Measurements from ENCODE around the gene DIAPH1.

Gene DIAPH1

DNA sequence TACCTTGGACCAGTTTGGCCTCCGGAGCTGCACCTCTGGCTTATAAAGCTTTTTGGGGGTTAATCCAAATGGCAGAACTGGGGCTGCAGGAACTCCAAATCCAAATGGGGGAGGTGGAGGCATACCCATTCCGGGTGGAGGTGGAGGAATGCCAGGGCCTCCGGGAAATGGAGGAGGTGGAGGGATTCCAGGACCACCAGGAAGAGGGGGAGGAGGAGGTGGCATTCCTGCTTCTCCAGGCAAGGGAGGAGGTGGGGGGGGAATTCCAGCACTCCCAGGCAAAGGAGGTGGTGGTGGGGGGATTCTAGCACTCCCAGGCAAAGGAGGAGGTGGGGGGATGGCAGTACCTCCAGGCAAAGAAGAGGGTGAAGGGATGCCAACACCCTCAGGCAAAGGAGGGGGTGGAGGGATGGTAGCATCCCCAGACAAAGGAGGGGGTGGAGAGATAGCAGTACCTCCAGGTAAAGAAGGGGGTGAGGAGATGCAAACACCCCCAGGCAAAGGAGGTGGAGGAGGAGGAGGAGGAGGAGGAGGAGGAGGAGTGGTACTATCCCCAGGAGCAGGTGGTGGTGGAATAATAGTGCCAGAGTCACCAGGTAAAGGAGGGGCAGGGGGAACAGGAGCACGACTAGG is 45.2 kb downstream of the DIAPH1 start:
- no peak for DNase-seq (ENCODE audit: low read depth)
- no peak overlapping the region for H3K4me3 ChIP-seq (ENCODE audit: control insufficient read depth, low read depth, low read length)
- TF ChIP-seq, protein P1, sequence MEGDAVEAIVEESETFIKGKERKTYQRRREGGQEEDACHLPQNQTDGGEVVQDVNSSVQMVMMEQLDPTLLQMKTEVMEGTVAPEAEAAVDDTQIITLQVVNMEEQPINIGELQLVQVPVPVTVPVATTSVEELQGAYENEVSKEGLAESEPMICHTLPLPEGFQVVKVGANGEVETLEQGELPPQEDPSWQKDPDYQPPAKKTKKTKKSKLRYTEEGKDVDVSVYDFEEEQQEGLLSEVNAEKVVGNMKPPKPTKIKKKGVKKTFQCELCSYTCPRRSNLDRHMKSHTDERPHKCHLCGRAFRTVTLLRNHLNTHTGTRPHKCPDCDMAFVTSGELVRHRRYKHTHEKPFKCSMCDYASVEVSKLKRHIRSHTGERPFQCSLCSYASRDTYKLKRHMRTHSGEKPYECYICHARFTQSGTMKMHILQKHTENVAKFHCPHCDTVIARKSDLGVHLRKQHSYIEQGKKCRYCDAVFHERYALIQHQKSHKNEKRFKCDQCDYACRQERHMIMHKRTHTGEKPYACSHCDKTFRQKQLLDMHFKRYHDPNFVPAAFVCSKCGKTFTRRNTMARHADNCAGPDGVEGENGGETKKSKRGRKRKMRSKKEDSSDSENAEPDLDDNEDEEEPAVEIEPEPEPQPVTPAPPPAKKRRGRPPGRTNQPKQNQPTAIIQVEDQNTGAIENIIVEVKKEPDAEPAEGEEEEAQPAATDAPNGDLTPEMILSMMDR (IDR thresholded peaks at IDR 0.05; ENCODE audit: control insufficient read depth, insufficient read depth, low read depth, low read length, missing control alignments) = no peak

DNA sequence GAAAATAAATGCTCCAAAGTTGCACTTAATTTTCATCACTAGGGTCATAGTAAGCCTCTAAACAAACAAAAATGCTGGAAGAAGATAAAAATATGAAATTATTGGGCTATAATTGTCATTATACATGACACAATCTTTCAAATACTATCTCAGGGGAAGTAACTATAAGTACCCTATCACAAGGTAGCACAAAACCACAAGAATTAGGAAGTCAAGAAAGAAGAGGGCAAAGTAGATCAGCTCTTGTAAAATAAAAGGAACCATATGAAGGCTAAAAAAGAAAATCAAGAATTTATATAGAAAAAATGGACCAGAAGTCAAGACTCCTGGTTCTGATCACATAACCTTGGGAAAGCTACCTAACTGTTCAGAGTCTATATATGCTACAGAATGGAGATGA is 48.1 kb downstream of the DIAPH1 start:
- no peak for DNase-seq (ENCODE audit: low read depth)
- H3K4me3 ChIP-seq (ENCODE audit: control insufficient read depth, low read depth, low read length) = no peak overlapping the region
- TF ChIP-seq, protein P1 (IDR thresholded peaks at IDR 0.05; ENCODE audit: control insufficient read depth, insufficient read depth, low read depth, low read length, missing control alignments) = no peak

DNA sequence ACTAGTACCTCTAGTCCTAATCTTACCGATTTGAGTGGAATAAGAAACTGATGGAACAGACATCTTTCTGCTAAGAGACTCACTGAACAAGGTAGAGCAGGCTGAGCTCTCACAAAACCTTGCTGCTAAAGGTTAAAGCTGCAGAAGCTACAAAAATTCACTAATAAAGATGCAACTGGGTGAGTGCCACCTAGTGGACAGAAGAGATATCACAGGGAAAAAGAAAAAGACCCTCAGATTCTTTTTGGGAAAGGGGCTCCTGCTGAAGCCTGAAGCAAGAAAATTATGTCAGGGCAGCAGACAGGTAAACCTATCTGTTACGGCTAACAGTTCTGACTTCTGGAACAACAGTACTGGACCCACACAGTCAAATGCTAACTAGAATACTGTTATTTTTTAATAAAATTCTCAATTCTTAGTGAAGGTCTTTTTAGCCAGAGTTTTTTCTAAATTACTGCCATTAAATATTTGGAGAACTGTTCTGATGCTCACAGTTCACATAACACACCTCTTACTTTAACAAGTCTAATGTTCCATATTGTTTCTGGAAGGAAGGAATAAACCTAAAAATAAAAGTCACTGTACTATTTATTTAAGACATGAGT is 51.2 kb downstream of the DIAPH1 start:
- no peak for DNase-seq (ENCODE audit: low read depth)
- TF ChIP-seq, protein P1 (IDR thresholded peaks at IDR 0.05; ENCODE audit: control insufficient read depth, insufficient read depth, low read depth, low read length, missing control alignments) = peak; percentile 84

DNA sequence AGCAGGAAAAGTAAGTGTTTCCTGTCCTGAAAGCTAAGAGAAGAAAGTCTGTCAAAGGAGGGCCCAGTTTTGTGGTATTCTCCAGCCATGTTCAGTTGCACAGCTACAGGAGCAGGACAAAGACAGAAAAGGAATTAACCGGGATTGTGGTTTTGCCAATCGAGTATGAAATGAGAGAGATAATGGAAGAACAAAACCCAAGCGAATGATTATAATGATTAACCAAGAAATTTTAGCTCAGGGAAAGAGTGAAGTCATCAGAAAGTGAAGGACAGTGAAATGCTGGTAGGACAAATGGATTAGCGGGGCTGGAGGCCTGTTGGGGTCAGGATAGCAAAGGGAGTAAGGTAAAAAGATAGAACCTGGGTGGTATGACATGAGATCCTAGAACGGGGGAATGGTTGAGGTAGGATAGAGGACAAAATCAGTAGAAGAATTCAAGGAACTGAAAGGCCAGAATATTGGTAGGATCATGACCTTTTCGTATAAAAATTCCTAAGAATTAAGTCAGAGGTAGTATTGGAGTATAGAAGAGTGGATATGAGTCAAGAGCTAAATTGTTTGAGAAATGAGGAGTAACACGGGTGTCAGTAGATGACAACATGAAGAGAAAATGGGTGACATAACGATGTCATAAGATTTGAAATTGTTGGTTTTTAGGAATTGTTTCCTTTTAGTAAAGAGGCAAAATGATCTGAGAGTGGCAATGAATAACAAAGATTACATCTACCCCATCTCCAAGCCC is 52.8 kb downstream of the DIAPH1 start:
- H3K4me3 ChIP-seq (ENCODE audit: control insufficient read depth, low read depth, low read length) = no peak overlapping the region
- DNase-seq (ENCODE audit: low read depth) = no peak
- TF ChIP-seq, protein P1 (IDR thresholded peaks at IDR 0.05; ENCODE audit: control insufficient read depth, insufficient read depth, low read depth, low read length, missing control alignments) = no peak

More for the DNA sequence above, 51.2 kb downstream of the DIAPH1 start:
- no peak overlapping the region for H3K4me3 ChIP-seq (ENCODE audit: control insufficient read depth, low read depth, low read length)

DNA sequence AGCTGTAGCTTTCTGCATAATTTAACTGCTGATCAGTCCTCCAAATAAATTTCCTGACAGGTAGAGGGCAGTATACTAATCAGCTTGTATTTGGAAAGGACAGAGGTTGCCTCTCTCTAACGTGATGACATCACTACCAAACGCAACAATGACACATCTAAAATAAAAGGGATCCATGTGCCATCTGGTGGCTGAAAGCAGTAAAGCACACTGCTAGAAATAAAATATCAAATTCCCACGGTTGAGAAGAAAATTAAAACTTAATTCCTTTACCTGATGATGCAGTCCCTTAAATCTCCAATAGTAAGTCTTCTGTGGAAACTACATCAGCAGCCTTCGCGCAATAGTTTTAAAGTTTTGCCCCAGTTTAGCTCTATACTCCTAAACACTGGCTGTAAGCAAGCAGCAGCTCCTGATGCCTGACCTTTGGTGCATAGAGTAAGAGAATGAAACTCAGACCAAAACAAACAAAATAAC is 54.5 kb downstream of the DIAPH1 start:
- no peak overlapping the region for H3K4me3 ChIP-seq (ENCODE audit: control insufficient read depth, low read depth, low read length)
- TF ChIP-seq, protein P1 (IDR thresholded peaks at IDR 0.05; ENCODE audit: control insufficient read depth, insufficient read depth, low read depth, low read length, missing control alignments) = peak; percentile 83
- peak; percentile 92 for DNase-seq (ENCODE audit: low read depth)

DNA sequence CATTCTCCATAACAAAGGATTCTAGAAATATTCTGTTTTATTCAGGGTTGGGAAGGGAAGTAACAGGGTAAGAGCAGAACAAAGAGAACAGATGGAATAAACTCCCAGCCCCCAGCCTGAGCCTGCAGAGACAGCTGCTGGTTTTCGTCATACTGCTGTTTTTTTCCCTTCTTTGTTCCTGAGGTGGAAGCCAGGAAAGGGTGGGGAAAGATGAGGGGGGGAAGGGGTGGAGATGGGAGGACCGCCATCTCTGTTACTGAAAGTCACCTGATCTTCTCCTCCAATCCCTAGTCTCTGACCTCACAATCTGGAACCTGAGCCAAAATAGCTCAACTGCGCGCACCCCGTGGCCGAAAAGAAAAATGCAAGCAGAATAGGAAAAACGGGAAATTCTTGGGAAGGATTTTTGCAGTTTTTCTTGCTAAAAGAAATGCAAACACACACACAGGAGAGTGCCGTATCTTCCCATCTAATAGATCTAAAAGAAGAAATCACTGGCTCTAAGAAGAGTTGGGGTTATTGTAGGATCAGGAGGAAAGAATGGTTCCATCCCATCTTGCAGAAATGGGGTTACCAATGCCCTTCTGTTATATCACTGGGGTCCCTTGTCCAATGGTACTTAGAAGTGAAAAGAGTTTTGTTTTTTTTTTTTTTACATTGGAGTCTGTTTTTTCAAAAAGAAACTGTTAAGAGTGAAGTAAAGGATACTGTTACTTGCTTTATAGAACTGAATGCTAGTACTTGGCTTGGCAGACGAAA is 57.9 kb downstream of the DIAPH1 start:
- peak; percentile 93 for DNase-seq (ENCODE audit: low read depth)
- H3K4me3 ChIP-seq (ENCODE audit: control insufficient read depth, low read depth, low read length) = no peak overlapping the region
- TF ChIP-seq, protein P1 (IDR thresholded peaks at IDR 0.05; ENCODE audit: control insufficient read depth, insufficient read depth, low read depth, low read length, missing control alignments) = peak; percentile 98
